Neural progenitor cell (in vitro differentiated cells): ENCODE data around the gene USP17L28.
"Not testable (repeated sequence)": the region's sequence is repeated elsewhere in the genome, so short reads cannot be mapped to it uniquely, and the experiment has no call there.

Source experiments
- CTCF ChIP-seq: fragments of 200-600 bp; sonication (generic); IDR thresholded peaks from 2 replicates; pipeline ENCODE4 v1.5.1; 2017; ENCODE audit warnings: antibody characterized with exemption, mild to moderate bottlenecking
- EZH2 ChIP-seq: fragments of 200-600 bp; sonication (generic); IDR thresholded peaks from 2 replicates; pipeline ENCODE4 v1.6.1; 2017; ENCODE audit warnings: antibody characterized with exemption, mild to moderate bottlenecking, moderate library complexity
- EZH2phosphoT487 ChIP-seq: fragments of 200-600 bp; sonication (generic); IDR thresholded peaks from 2 replicates; pipeline ENCODE4 v1.6.1; 2017; ENCODE audit warnings: antibody characterized with exemption

- TF ChIP-seq CTCF, EZH2, EZH2phosphoT487: not testable (repeated sequence)
These were observed 24.5 kb upstream of the USP17L28 start for GRCh38 chr4:9324191-9324590.
